ENCODE results near the gene MST1. TPM values are rescaled to one million over a fixed set of nuclear protein-coding genes. Genes with fewer than 3 reads are reported as not detected.

Gene MST1
- total RNA-seq, 1 donor from 2014 or later = 101 TPM

- Mint-ChIP-seq H3K36me3 (no peaks in the 10 kb centered on the region), H3K27me3 (ENCODE audit: low read depth) (peaks cover 3% of the 10 kb centered on the region), H3K27ac (no peak overlapping the region), H3K4me3 (no peak overlapping the region), H3K4me1 (peaks cover 3% of the 10 kb centered on the region), H3K9me3 (no peaks in the 10 kb centered on the region)
- no peak for TF ChIP-seq CTCF (IDR thresholded peaks at IDR 0.05; ENCODE audit: unreplicated experiment)
- no peak for DNase-seq (ENCODE audit: low spot score in 2 of 2, unreplicated experiment in 2 of 2)
Measured at GRCh38 chr3:49654176-49654825, 35.0 kb downstream of the MST1 start.

GRCh38 chr3:49653621-49654020, 35.7 kb downstream of the MST1 start:
- no peak for TF ChIP-seq CTCF (IDR thresholded peaks at IDR 0.05; ENCODE audit: unreplicated experiment)
- no peak overlapping the region for H3K4me3 Mint-ChIP-seq
- no peaks in the 10 kb centered on the region for H3K36me3 Mint-ChIP-seq
- no peaks in the 10 kb centered on the region for H3K9me3 Mint-ChIP-seq
- H3K4me1 Mint-ChIP-seq = peaks cover 3% of the 10 kb centered on the region
- no peak for DNase-seq (ENCODE audit: low spot score in 2 of 2, unreplicated experiment in 2 of 2)
- H3K27ac Mint-ChIP-seq = no peak overlapping the region
- H3K27me3 Mint-ChIP-seq (ENCODE audit: low read depth) = peaks cover 3% of the 10 kb centered on the region

GRCh38 chr3:49652903-49653415, 36.3 kb downstream of the MST1 start:
- Mint-ChIP-seq H3K4me1 (peaks cover 3% of the 10 kb centered on the region), H3K4me3 (no peak overlapping the region), H3K9me3 (no peaks in the 10 kb centered on the region), H3K36me3 (no peaks in the 10 kb centered on the region), H3K27ac (no peak overlapping the region), H3K27me3 (ENCODE audit: low read depth) (peaks cover 3% of the 10 kb centered on the region)
- TF ChIP-seq CTCF (IDR thresholded peaks at IDR 0.05; ENCODE audit: unreplicated experiment) = no peak
- DNase-seq (ENCODE audit: low spot score in 2 of 2, unreplicated experiment in 2 of 2) = no peak

- DNase-seq (ENCODE audit: low spot score in 2 of 2, unreplicated experiment in 2 of 2) = no peak
- Mint-ChIP-seq H3K36me3 (no peaks in the 10 kb centered on the region), H3K27ac (no peak overlapping the region), H3K9me3 (no peaks in the 10 kb centered on the region), H3K4me3 (no peak overlapping the region), H3K27me3 (ENCODE audit: low read depth) (peaks cover 3% of the 10 kb centered on the region), H3K4me1 (peaks cover 3% of the 10 kb centered on the region)
- TF ChIP-seq CTCF (IDR thresholded peaks at IDR 0.05; ENCODE audit: unreplicated experiment) = no peak
Measured at GRCh38 chr3:49652218-49652902, 36.9 kb downstream of the MST1 start.

- Mint-ChIP-seq H3K27me3 (ENCODE audit: low read depth) (no peaks in the 10 kb centered on the region), H3K9me3 (no peaks in the 10 kb centered on the region), H3K36me3 (no peaks in the 10 kb centered on the region), H3K4me1 (peaks cover 3% of the 10 kb centered on the region), H3K4me3 (no peak overlapping the region), H3K27ac (no peak overlapping the region)
- no peak for DNase-seq (ENCODE audit: low spot score in 2 of 2, unreplicated experiment in 2 of 2)
- no peak for TF ChIP-seq CTCF (IDR thresholded peaks at IDR 0.05; ENCODE audit: unreplicated experiment)
Measured at GRCh38 chr3:49650637-49651036, 38.6 kb downstream of the MST1 start.
